Uterus (tissue), 2 donors: Measurements from ENCODE around the gene ASB1.

Experiments
- CTCF ChIP-seq, 4 experiments: fragments of 200-600 bp in 2 of 4; fragments of 450-650 bp in 2 of 4; sonication (generic) in 2 of 4; IDR thresholded peaks; one replicate each; pipeline ENCODE4 v1.5.1; 2016 to 2019; ENCODE audit warnings: antibody characterized with exemption in 4 of 4, mild to moderate bottlenecking in 2 of 4, moderate library complexity in 1 of 4
- POLR2A ChIP-seq, 2 donors: fragments of 450-650 bp; IDR thresholded peaks; one replicate each; pipeline ENCODE4 v1.6.1; 2016; ENCODE audit warnings: antibody characterized with exemption in 2 of 2, mild to moderate bottlenecking in 1 of 2, moderate library complexity in 1 of 2

- TF ChIP-seq CTCF (IDR thresholded peaks at IDR 0.05) (no peak), POLR2A (IDR thresholded peaks at IDR 0.05) (no peak)
Measured at GRCh38 chr2:238406221-238406997, 20.3 kb upstream of the ASB1 start.
